ENCODE data around the gene WNT3A.

DNA sequence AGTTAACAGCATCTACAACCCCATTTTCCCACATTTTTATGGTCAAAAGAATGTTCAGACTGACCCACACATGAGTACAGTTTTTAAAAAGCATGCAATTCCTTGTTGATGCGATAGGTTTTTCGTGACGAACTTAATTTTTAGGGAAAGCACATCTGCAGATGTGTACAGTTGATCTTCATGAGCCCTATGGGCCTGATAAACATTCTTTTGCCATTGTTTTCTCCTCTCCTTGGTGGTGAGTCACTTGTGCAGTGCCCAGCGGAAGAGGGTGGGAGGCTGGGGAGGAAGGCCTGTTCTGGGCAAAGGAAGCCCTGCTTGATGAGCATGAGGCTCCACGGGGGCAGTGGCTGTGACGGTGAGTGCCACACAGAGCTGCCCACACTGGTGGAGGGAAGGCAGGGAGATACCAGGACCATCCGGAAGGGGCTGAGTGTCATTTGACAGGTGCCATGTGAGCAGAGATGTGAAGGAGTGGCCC, 81.0 kb downstream of the WNT3A start:
- TF ChIP-seq POLR2AphosphoS5 (IDR thresholded peaks at IDR 0.05) = peak; percentile 25 to 55
- TF ChIP-seq, protein P1, sequence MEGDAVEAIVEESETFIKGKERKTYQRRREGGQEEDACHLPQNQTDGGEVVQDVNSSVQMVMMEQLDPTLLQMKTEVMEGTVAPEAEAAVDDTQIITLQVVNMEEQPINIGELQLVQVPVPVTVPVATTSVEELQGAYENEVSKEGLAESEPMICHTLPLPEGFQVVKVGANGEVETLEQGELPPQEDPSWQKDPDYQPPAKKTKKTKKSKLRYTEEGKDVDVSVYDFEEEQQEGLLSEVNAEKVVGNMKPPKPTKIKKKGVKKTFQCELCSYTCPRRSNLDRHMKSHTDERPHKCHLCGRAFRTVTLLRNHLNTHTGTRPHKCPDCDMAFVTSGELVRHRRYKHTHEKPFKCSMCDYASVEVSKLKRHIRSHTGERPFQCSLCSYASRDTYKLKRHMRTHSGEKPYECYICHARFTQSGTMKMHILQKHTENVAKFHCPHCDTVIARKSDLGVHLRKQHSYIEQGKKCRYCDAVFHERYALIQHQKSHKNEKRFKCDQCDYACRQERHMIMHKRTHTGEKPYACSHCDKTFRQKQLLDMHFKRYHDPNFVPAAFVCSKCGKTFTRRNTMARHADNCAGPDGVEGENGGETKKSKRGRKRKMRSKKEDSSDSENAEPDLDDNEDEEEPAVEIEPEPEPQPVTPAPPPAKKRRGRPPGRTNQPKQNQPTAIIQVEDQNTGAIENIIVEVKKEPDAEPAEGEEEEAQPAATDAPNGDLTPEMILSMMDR (IDR thresholded peaks at IDR 0.05) = no peak
- no peak for TF ChIP-seq POLR2A (IDR thresholded peaks at IDR 0.05; ENCODE audit: low read depth)
- no peak for TF ChIP-seq EP300 (IDR thresholded peaks at IDR 0.05)
